ENCODE results near the gene ARSI. TPM values are rescaled to one million over a fixed set of nuclear protein-coding genes. Genes with fewer than 3 reads are reported as not detected.

Gene ARSI
- 0.24 and 1.2 TPM in 2 replicates for total RNA-seq

DNA sequence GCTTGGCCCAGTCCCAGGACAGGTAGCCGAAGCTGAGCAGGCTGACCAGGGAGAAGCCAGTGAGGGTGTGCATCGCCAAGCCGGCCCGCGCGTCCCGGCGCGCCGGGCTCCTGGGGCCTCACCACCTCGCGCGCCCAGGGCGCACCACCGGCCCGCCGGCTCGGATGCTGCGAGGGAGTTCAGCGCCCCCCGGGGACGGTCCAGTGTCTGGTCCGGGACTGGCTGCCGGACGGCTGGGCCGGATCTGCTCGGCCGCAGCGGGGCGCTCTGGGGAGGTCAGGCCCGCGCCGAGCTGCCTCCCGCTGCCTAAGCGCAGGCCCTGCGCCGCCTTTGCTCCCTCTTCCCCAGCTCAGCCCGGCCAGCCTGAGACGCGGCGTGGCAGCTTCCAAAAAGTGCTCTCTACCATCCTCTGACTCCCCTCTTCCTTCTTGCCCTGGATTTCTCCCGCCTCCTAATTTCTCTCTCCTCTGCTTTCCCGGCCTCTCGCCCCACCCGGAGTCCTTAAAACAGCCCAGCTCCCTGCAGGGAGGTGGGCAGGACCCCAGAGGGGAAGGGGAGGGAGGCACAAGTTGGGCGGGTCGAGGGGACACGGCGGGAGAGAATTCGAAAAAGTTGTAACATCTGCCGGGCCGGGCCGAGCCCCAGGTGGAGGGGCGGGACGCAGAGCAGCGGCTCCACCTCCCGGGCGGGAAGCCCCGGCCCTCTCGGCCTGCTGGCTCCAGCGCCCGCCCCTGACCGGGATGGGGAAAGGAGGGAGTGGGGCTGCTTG lies at the start of gene ARSI:
ARSI (minus strand) TSS at position 605 of the 769 bp plus-strand sequence; CDS start at position 73, 532 bp downstream.

DNA sequence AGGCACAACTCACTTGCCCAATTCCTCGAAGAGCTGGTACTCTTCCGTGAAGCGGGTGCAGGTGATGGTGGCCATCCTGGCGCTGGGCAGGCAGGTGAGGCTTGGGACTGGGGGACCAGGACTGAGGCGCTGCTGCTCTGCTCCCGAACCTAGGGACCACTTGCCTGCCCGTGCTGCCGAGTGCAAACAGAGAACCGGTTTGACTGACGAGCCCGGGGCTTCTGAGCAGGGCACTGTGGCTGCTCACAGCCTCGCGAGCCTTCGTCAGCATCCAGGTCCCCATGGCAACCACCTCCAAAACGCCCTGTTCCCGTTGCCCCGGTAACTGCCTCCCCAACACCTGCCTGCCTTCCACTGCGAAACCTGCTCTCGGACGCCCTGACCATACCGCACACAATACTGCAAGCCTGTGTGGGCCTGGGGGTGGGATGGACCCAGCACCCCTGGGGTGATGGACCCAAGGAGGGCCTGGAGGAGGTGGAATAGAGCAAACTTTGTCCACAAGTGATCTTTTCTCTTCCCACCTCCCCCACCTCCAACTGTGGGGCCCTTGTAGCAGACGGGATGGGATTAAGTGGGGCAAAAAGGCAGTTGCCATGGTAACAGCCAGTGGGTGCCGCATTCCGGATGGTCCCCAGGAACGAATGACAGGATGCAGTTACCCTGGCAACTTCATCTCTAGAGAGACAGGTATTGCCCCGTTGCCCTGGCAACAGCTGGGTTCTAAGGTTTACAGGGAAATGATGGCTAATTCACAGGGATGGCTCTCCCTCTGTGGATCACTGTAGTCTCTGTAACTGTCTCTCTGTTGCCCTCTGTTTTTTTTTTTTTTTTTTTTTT lies 12.9 kb downstream of the ARSI start, which contains the start of gene CAMK2A:
CAMK2A (minus strand) TSS at position 223 of the 840 bp plus-strand sequence; CDS start at position 75, 148 bp downstream.

Other genes starting within 250 kb of the ARSI start
- gene CSF1R, start 216.4 kb downstream of the ARSI start, total RNA-seq, result 0.15 TPM in 1 of 2 replicates, not detected in the other
- 326 and 365 TPM in 2 replicates for gene PDGFRB, start 147.1 kb downstream of the ARSI start, total RNA-seq
- not detected in 2 replicates for gene CDX1, start 136.1 kb downstream of the ARSI start, total RNA-seq
- gene SLC6A7, start 112.8 kb downstream of the ARSI start, total RNA-seq, result not detected in 2 replicates
- not detected in 2 replicates for gene CAMK2A, start 13.1 kb downstream of the ARSI start, total RNA-seq
- 13.9 and 17.6 TPM in 2 replicates for gene TCOF1, start 54.8 kb upstream of the ARSI start, total RNA-seq
- gene CD74, start 110.0 kb upstream of the ARSI start, total RNA-seq, result 1.3 and 1.4 TPM in 2 replicates
- 2,845 and 2,904 TPM in 2 replicates for gene RPS14, start 146.8 kb upstream of the ARSI start, total RNA-seq
- gene NDST1, start 205.2 kb upstream of the ARSI start, total RNA-seq, result 98.7 and 108 TPM in 2 replicates

Data from cardiac ventricle fibroblast (primary cell).